ENCODE data around the gene TMEM252.

Gene TMEM252

DNA sequence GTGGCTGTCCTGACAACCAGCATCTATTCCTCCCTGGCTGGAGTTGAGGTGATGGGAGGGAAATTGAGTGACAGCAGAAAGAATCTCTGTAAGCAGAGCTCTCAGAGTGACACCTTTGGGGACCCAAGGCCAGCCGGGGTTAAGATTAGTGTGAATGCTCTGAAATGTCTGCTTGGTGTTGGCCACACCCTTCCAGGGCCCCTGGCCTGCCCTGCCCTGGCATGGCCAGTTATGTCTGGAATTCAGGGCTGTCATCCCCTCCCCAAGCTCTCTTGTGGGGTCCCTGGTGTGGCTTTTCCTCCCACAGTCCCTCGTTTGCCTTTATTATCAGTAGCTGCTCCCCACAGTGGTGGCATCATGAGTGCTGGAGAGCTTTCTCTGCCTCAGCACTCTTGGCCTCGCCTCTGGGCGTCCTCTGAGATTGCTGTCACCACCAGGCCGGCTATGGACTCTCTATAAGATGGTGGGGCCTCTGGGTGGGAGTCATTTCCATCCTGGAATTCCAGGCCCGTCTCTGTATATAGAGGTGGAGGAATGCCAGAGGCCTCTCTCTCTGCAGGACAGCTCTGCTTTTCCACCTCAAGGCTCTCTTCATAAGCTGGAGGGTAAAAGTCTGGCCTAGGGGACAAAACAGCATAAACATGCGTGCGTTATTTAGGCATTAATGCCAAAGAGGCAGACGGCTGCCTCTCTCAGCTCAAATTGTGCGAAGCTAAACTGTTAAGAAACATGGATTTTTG is 3.6 kb downstream of the TMEM252 start:
- Histone ChIP-seq H3K36me3 (ENCODE audit: control insufficient read depth, low read depth, low read length) (no peaks in the 10 kb centered on the region), H3K4me1 (ENCODE audit: control insufficient read depth, low read depth, low read length) (no peaks in the 10 kb centered on the region), H3K27ac (ENCODE audit: low read length) (no peak overlapping the region), H3K27me3 (ENCODE audit: control insufficient read depth, insufficient read depth, low read length) (peaks cover 10% of the 10 kb centered on the region), H3K4me3 (ENCODE audit: low read length) (no peak overlapping the region), H3K9me3 (ENCODE audit: control insufficient read depth, low read depth, low read length) (no peaks in the 10 kb centered on the region), H3K9ac (ENCODE audit: low read length) (no peak overlapping the region)

DNA sequence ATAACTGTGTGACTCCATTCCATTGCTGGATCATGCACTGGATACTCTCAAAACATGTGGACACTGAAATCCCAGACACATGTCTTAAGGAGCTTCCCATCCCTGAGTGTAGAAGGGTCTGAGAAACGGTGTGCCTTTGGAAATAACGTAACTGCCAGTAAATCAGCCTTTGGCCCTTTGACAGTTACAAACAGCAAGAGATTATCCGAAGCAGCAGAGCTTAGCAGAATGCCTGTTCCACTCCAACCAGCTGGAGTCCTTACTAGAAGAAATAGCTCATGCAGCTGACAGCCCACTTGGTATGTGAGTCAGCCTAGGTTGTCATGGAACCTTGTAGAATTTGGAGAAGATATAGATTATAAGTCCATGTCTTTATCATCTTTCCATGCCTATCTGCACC is 7.0 kb downstream of the TMEM252 start:
- H3K4me3 ChIP-seq (ENCODE audit: low read length) = no peak overlapping the region
- H3K27ac ChIP-seq (ENCODE audit: low read length) = no peak overlapping the region
- no peak overlapping the region for H3K9ac ChIP-seq (ENCODE audit: low read length)
- H3K9me3 ChIP-seq (ENCODE audit: control insufficient read depth, low read depth, low read length) = no peaks in the 10 kb centered on the region
- peaks cover 25% of the 10 kb centered on the region for H3K27me3 ChIP-seq (ENCODE audit: control insufficient read depth, insufficient read depth, low read length)
- H3K4me1 ChIP-seq (ENCODE audit: control insufficient read depth, low read depth, low read length) = no peaks in the 10 kb centered on the region
- no peaks in the 10 kb centered on the region for H3K36me3 ChIP-seq (ENCODE audit: control insufficient read depth, low read depth, low read length)

DNA sequence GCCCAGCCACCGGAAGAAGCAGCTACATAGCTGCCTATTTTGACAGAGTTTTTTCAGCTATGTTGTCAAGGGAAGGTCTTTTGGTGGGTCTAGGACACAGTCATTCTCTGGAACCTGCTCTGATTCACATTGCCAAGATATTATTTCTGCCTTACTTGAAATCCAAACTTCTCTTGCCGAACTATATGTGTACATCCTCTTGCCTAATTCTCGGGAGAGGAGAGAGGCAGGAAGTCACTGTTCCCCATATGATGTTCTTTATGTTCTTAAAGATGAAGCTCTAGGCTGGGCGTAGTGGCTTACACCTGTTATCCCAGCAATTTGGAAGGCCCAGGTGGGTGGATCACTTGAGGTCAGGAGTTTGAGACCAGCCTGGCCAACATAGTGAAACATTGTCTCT is 8.6 kb downstream of the TMEM252 start:
- Histone ChIP-seq H3K36me3 (ENCODE audit: control insufficient read depth, low read depth, low read length) (no peaks in the 10 kb centered on the region), H3K27me3 (ENCODE audit: control insufficient read depth, insufficient read depth, low read length) (peaks cover 33% of the 10 kb centered on the region), H3K9me3 (ENCODE audit: control insufficient read depth, low read depth, low read length) (no peaks in the 10 kb centered on the region), H3K4me3 (ENCODE audit: low read length) (no peak overlapping the region), H3K4me1 (ENCODE audit: control insufficient read depth, low read depth, low read length) (no peaks in the 10 kb centered on the region), H3K27ac (ENCODE audit: low read length) (no peak overlapping the region), H3K9ac (ENCODE audit: low read length) (no peak overlapping the region)

DNA sequence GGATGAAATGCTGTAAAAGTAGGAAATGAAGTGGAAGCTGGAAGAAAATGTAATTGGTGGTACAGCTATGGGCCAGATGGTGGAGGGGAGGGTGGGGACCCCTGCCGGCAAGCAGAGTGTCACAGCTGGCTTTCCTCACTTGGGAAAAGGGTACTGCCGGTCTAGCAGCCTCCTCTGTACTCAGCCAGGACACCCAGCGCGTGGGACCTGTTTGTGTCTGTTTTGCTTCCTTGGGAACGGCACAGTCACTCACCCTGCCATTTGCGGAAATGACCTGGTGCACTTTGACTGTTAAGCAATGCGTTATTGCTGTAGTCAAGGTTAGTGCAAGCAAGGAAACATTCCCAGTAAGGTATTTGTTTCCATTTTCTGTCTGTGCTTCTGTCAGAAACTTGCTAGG is 10.1 kb downstream of the TMEM252 start:
- Histone ChIP-seq H3K9me3 (ENCODE audit: control insufficient read depth, low read depth, low read length) (no peaks in the 10 kb centered on the region), H3K27ac (ENCODE audit: low read length) (no peak overlapping the region), H3K9ac (ENCODE audit: low read length) (no peak overlapping the region), H3K36me3 (ENCODE audit: control insufficient read depth, low read depth, low read length) (no peaks in the 10 kb centered on the region), H3K4me3 (ENCODE audit: low read length) (no peak overlapping the region), H3K27me3 (ENCODE audit: control insufficient read depth, insufficient read depth, low read length) (peaks cover 35% of the 10 kb centered on the region), H3K4me1 (ENCODE audit: control insufficient read depth, low read depth, low read length) (no peaks in the 10 kb centered on the region)

DNA sequence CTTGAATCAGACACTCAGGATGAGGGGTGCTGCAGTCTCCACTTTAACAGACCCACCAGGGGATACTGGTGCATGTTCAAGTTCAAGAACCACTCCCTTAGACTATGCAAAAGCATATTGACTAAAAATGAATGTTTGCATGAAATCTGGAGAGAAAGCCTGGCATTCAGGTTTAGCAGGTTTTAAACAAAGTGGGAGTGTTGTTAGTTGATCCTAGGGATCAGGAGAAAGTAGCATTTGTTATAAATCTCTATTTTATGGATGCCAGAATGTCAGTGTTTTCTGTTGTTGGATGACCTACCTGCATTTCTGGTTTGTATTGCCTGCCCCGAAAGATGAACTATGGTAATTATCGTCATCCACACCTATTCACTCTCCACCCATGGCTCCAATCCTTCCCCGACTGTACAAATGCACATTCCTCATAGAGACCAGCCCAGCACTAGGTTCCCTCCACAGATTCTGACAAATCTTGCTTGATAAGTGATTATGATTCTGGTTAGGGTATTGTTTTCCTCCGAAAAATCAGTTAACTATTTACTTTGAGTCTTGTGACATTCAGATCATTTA is 17.2 kb downstream of the TMEM252 start:
- H3K4me3 ChIP-seq (ENCODE audit: low read length) = no peak overlapping the region
- no peaks in the 10 kb centered on the region for H3K36me3 ChIP-seq (ENCODE audit: control insufficient read depth, low read depth, low read length)
- peaks cover 27% of the 10 kb centered on the region for H3K27me3 ChIP-seq (ENCODE audit: control insufficient read depth, insufficient read depth, low read length)
- H3K4me1 ChIP-seq (ENCODE audit: control insufficient read depth, low read depth, low read length) = no peaks in the 10 kb centered on the region
- no peaks in the 10 kb centered on the region for H3K9me3 ChIP-seq (ENCODE audit: control insufficient read depth, low read depth, low read length)
- H3K27ac ChIP-seq (ENCODE audit: low read length) = no peak overlapping the region
- H3K9ac ChIP-seq (ENCODE audit: low read length) = no peak overlapping the region

DNA sequence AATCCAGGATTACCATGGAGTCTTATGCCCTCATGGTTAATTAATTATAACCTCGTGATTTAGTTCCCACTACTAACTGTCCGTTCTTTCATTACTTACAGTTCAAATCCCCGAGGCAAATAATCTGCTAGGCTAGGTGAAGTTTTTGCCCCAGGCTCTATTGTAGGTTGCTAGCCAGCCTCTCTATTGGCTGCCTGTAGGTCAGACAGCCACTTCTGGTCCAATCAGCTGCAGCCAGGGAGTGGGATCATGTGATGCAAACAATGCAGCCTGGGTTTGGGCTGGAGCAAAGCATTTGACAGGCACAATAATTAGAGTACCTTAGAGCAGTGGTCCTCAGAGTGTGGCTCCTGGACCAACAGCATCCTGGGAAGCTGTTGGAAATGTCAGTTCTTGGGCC is 17.7 kb downstream of the TMEM252 start:
- Histone ChIP-seq H3K9ac (ENCODE audit: low read length) (no peak overlapping the region), H3K4me3 (ENCODE audit: low read length) (no peak overlapping the region), H3K36me3 (ENCODE audit: control insufficient read depth, low read depth, low read length) (no peaks in the 10 kb centered on the region), H3K27ac (ENCODE audit: low read length) (no peak overlapping the region), H3K27me3 (ENCODE audit: control insufficient read depth, insufficient read depth, low read length) (peaks cover 27% of the 10 kb centered on the region), H3K9me3 (ENCODE audit: control insufficient read depth, low read depth, low read length) (no peaks in the 10 kb centered on the region), H3K4me1 (ENCODE audit: control insufficient read depth, low read depth, low read length) (no peaks in the 10 kb centered on the region)

DNA sequence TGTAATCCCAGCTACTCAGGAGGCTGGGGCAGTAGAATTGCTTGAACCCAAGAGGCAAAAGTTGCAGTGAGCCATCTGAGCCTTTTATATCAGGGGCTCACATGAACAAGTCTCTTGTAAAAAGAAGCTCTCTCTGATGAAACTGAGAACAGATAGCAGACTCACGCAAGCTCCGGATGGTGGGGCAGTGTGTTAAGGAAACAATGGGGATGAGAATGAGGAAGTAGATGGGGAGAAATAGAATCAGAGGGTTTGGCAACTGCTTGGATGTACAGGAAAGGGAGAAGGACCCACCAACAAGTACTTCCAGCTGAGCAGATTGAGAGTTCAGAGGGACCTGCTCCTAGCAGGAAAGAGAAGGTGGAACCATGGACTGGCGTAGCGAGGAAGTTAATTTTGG is 18.6 kb downstream of the TMEM252 start:
- Histone ChIP-seq H3K27ac (ENCODE audit: low read length) (no peak overlapping the region), H3K36me3 (ENCODE audit: control insufficient read depth, low read depth, low read length) (no peaks in the 10 kb centered on the region), H3K9ac (ENCODE audit: low read length) (no peak overlapping the region), H3K27me3 (ENCODE audit: control insufficient read depth, insufficient read depth, low read length) (peaks cover 23% of the 10 kb centered on the region), H3K9me3 (ENCODE audit: control insufficient read depth, low read depth, low read length) (no peaks in the 10 kb centered on the region), H3K4me3 (ENCODE audit: low read length) (no peak overlapping the region), H3K4me1 (ENCODE audit: control insufficient read depth, low read depth, low read length) (no peaks in the 10 kb centered on the region)

DNA sequence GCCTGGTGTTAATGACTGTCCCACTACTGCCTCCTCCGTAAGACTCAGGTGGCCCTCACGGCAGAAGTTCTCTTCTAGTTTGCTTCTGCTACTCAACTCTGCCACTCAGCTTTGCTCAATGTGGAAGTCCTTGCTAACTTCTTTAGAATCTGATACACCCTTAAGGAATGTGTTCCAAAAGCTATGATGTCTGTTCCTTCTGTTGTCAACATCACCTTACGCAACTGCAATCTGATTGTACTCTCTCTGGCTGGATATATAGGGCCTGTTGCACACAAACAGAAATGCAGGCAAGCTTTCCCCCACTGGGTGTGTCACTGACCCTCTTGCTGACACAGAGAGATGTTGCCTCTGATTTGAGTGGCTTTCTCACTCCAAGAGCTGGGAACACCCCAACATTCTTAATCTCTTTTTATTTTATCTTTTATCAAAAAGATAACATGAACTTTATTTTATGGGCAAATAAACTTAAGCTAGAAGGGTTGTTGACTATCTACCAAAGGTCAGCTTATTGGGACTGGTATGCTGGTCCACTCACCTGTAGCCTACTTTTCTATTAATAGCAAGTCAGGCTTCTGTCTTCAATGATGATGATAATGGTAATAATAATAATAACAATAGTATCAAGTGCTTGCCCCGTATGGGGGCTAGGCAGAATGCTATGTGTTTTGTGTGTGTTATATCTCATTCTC is 25.2 kb downstream of the TMEM252 start:
- Histone ChIP-seq H3K4me1 (ENCODE audit: control insufficient read depth, low read depth, low read length) (peaks cover 5% of the 10 kb centered on the region), H3K27ac (ENCODE audit: low read length) (no peak overlapping the region), H3K9me3 (ENCODE audit: control insufficient read depth, low read depth, low read length) (no peaks in the 10 kb centered on the region), H3K27me3 (ENCODE audit: control insufficient read depth, insufficient read depth, low read length) (peaks cover 67% of the 10 kb centered on the region), H3K9ac (ENCODE audit: low read length) (no peak overlapping the region), H3K36me3 (ENCODE audit: control insufficient read depth, low read depth, low read length) (no peaks in the 10 kb centered on the region), H3K4me3 (ENCODE audit: low read length) (no peak overlapping the region)

DNA sequence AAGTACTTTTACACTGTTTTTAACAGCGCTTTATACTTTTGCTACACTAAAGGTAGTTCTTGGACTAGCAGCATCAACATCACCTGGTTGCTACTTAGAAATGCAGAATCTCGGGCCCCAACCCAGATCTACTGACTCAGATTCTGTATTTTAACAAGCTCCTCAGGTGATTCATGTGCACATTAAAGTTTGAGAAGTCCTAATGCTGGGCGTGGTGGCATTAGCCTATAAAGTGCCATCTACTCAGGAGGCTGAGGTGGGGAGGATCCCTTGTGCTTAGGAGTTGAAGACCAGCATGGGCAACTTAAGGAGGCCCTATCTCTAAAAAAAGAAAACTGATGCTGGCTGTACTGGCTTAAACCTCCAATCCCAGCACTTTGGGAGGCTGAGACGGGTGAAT is 26.7 kb downstream of the TMEM252 start:
- no peak overlapping the region for H3K9ac ChIP-seq (ENCODE audit: low read length)
- H3K9me3 ChIP-seq (ENCODE audit: control insufficient read depth, low read depth, low read length) = no peaks in the 10 kb centered on the region
- H3K36me3 ChIP-seq (ENCODE audit: control insufficient read depth, low read depth, low read length) = no peaks in the 10 kb centered on the region
- peaks cover 7% of the 10 kb centered on the region for H3K4me1 ChIP-seq (ENCODE audit: control insufficient read depth, low read depth, low read length)
- H3K27me3 ChIP-seq (ENCODE audit: control insufficient read depth, insufficient read depth, low read length) = peaks cover 81% of the 10 kb centered on the region
- no peak overlapping the region for H3K27ac ChIP-seq (ENCODE audit: low read length)
- no peak overlapping the region for H3K4me3 ChIP-seq (ENCODE audit: low read length)

DNA sequence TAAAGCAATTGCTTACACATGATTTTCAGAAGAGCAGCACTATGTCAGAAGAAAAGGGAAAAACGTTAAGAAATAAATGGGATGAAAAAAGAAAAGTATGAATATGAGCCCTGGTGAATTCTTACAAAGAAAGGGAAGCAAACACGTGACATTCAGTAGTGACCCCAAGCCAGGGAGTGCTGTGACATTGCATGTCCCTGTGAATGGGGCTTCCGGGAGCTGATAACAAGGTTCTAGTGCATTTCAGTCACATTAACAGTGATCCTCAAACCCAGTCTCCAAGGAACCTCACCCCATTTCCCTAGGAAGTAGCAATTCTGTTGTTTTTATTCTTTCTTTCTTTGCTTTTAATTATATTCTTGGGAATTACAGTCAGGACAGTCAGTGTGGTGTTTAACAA is 27.3 kb downstream of the TMEM252 start:
- peaks cover 87% of the 10 kb centered on the region for H3K27me3 ChIP-seq (ENCODE audit: control insufficient read depth, insufficient read depth, low read length)
- H3K4me1 ChIP-seq (ENCODE audit: control insufficient read depth, low read depth, low read length) = peaks cover 7% of the 10 kb centered on the region
- no peaks in the 10 kb centered on the region for H3K36me3 ChIP-seq (ENCODE audit: control insufficient read depth, low read depth, low read length)
- no peak overlapping the region for H3K9ac ChIP-seq (ENCODE audit: low read length)
- H3K9me3 ChIP-seq (ENCODE audit: control insufficient read depth, low read depth, low read length) = no peaks in the 10 kb centered on the region
- no peak overlapping the region for H3K4me3 ChIP-seq (ENCODE audit: low read length)
- H3K27ac ChIP-seq (ENCODE audit: low read length) = no peak overlapping the region

DNA sequence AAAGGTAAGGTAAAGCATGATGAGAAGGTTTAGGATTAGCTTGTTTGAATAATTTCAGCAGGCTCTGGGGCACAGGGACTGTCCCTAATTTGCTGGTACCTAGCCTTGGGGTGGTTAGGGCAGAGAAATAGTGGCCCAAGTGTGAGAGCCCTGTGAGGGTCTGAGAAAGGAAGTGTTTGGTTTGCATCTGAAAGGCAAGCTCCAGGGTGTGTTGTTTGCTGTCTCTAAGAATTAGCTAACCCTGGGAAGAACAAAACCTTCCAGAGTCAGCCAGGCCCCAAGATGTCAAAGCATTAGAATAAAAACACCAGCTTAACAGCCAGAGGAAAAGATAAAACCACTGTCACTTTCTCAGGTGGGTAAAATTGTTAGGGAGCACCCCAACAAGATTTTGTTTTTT is 31.0 kb downstream of the TMEM252 start:
- H3K9me3 ChIP-seq (ENCODE audit: control insufficient read depth, low read depth, low read length) = no peaks in the 10 kb centered on the region
- H3K27me3 ChIP-seq (ENCODE audit: control insufficient read depth, insufficient read depth, low read length) = peaks cover 99% of the 10 kb centered on the region
- H3K4me1 ChIP-seq (ENCODE audit: control insufficient read depth, low read depth, low read length) = peaks cover 3% of the 10 kb centered on the region
- H3K4me3 ChIP-seq (ENCODE audit: low read length) = no peak overlapping the region
- no peak overlapping the region for H3K9ac ChIP-seq (ENCODE audit: low read length)
- no peak overlapping the region for H3K27ac ChIP-seq (ENCODE audit: low read length)
- H3K36me3 ChIP-seq (ENCODE audit: control insufficient read depth, low read depth, low read length) = no peaks in the 10 kb centered on the region

DNA sequence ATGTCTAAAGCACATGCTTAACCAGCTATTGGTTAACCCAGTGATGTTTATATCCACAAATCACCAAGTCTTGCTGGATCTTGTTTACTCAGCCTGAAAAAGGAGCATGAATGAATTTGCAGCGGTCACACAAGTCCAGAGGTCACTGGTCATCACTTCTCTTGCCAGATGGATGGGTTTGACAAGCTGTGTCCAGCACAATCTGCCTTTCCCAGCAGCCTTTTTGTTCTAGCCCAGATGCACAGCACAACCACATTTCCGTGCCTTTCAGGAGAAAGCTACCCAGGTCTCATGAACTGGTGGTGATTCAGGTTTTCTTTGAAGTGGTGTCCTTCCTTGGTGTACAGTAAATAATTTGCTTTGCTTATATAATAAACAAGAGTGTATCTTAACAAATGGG is 32.1 kb downstream of the TMEM252 start:
- no peak overlapping the region for H3K27ac ChIP-seq (ENCODE audit: low read length)
- H3K4me1 ChIP-seq (ENCODE audit: control insufficient read depth, low read depth, low read length) = peaks cover 3% of the 10 kb centered on the region
- no peaks in the 10 kb centered on the region for H3K36me3 ChIP-seq (ENCODE audit: control insufficient read depth, low read depth, low read length)
- no peaks in the 10 kb centered on the region for H3K9me3 ChIP-seq (ENCODE audit: control insufficient read depth, low read depth, low read length)
- no peak overlapping the region for H3K9ac ChIP-seq (ENCODE audit: low read length)
- no peak overlapping the region for H3K4me3 ChIP-seq (ENCODE audit: low read length)
- peaks cover 99% of the 10 kb centered on the region for H3K27me3 ChIP-seq (ENCODE audit: control insufficient read depth, insufficient read depth, low read length)
